WTC11 (cell line): Measurements from ENCODE around the gene TTC21A. TPM values are rescaled to one million over a fixed set of nuclear protein-coding genes. Genes with fewer than 3 reads are reported as not detected.

ENCODE experiments used
- ATAC-seq: fragments of 200-7000 bp; cut with Tn5 transposase; 2 replicates; pipeline ENCODE4 v1.10.0; 2021; ENCODE audit warnings: mild to moderate bottlenecking, moderate library complexity
- CTCF ChIA-PET: fragments of 300-600 bp; sonication (Branson Sonifier 250); formaldehyde crosslinking; loops from one replicate; lab custom pipeline; 2021; ENCODE audit warnings: antibody characterized with exemption; lab: Charles Lee
- POLR2A ChIA-PET: fragments of 350-600 bp; sonication (Branson Sonifier 250); formaldehyde crosslinking; loops from one replicate; lab custom pipeline; 2021; ENCODE audit warnings: antibody characterized with exemption; lab: Charles Lee
- DNase-seq: peaks from one replicate; pipeline ENCODE4 v3.0.0; 2021; ENCODE audit warnings: low spot score
- H3K27ac Mint-ChIP-seq: 2 replicates; pipeline ENCODE4 v1.8.0; 2021; ENCODE audit warnings: mixed read lengths
- H3K27me3 Mint-ChIP-seq: 2 replicates; pipeline ENCODE4 v1.8.0; 2021; ENCODE audit warnings: low read depth, mild to moderate bottlenecking, moderate library complexity, mixed read lengths
- H3K36me3 Mint-ChIP-seq: 2 replicates; pipeline ENCODE4 v1.8.0; 2021; ENCODE audit warnings: mixed read lengths
- H3K4me1 Mint-ChIP-seq: 2 replicates; pipeline ENCODE4 v1.8.0; 2022; ENCODE audit warnings: mixed read lengths
- H3K4me3 Mint-ChIP-seq: 2 replicates; pipeline ENCODE4 v1.8.0; 2021; ENCODE audit warnings: mild to moderate bottlenecking, moderate library complexity, mixed read lengths
- H3K9me3 Mint-ChIP-seq: 2 replicates; pipeline ENCODE4 v1.8.0; 2021; ENCODE audit warnings: mixed read lengths
- ATF1 ChIP-seq: sonication (generic); formaldehyde crosslinking; IDR thresholded peaks from 2 replicates; pipeline ENCODE4 v1.8.1; 2023; ENCODE audit warnings: mild to moderate bottlenecking, moderate library complexity, missing genetic modification reagents
- ATF3 ChIP-seq: sonication (generic); formaldehyde crosslinking; conservative IDR thresholded peaks from 2 replicates; pipeline ENCODE4 v1.8.1; 2022; ENCODE audit warnings: mild to moderate bottlenecking, missing genetic modification reagents
- CBFB ChIP-seq: sonication (generic); formaldehyde crosslinking; IDR thresholded peaks from 2 replicates; pipeline ENCODE4 v1.8.1; 2022; ENCODE audit warnings: mild to moderate bottlenecking, low read depth, missing genetic modification reagents
- CDX4 ChIP-seq: fragments of 250-450 bp; sonication (Bioruptor Pico); IDR thresholded peaks from 2 replicates; pipeline ENCODE4 v1.9.0; 2021; ENCODE audit warnings: moderate library complexity, mild to moderate bottlenecking, inconsistent platforms, borderline replicate concordance
- CREB1 ChIP-seq: sonication (generic); formaldehyde crosslinking; IDR thresholded peaks from 2 replicates; pipeline ENCODE4 v1.8.0; 2023; ENCODE audit warnings: mild to moderate bottlenecking, missing genetic modification reagents
- CREM ChIP-seq: sonication (generic); formaldehyde crosslinking; IDR thresholded peaks from 2 replicates; pipeline ENCODE4 v1.8.1; 2022; ENCODE audit warnings: mild to moderate bottlenecking, missing genetic modification reagents, moderate library complexity
- ELF4 ChIP-seq: sonication (generic); formaldehyde crosslinking; IDR thresholded peaks from 2 replicates; pipeline ENCODE4 v1.8.1; 2022; ENCODE audit warnings: low read depth, mild to moderate bottlenecking, moderate library complexity, missing genetic modification reagents
- FOXP1 ChIP-seq: sonication (generic); formaldehyde crosslinking; IDR thresholded peaks from 2 replicates; pipeline ENCODE4 v1.8.0; 2022; ENCODE audit warnings: missing genetic modification reagents, mild to moderate bottlenecking, moderate library complexity, borderline replicate concordance
- GRHL2 ChIP-seq: fragments of 250-450 bp; sonication (Bioruptor Pico); IDR thresholded peaks from 2 replicates; pipeline ENCODE4 v1.8.0; 2022; ENCODE audit warnings: mild to moderate bottlenecking, moderate library complexity; ENCODE audit not compliant: insufficient replicate concordance, severe bottlenecking
- GTF2I ChIP-seq: fragments of 250-450 bp; sonication (Bioruptor Pico); conservative IDR thresholded peaks from 2 replicates; pipeline ENCODE4 v1.4.0; 2021; ENCODE audit warnings: mild to moderate bottlenecking
- HMGA2 ChIP-seq: fragments of 250-450 bp; sonication (Bioruptor Pico); IDR thresholded peaks from 2 replicates; pipeline ENCODE4 v1.4.0; 2021; ENCODE audit warnings: mild to moderate bottlenecking, moderate library complexity
- HMGXB4 ChIP-seq: sonication (generic); formaldehyde crosslinking; IDR thresholded peaks from 2 replicates; pipeline ENCODE4 v1.8.1; 2023; ENCODE audit warnings: mild to moderate bottlenecking, moderate library complexity, missing genetic modification reagents
- JUN ChIP-seq: sonication (generic); formaldehyde crosslinking; IDR thresholded peaks from 2 replicates; pipeline ENCODE4 v1.8.0; 2023; ENCODE audit warnings: mild to moderate bottlenecking, missing genetic modification reagents
- KAT7 ChIP-seq: sonication (generic); formaldehyde crosslinking; IDR thresholded peaks from 2 replicates; pipeline ENCODE4 v1.8.1; 2023; ENCODE audit warnings: missing genetic modification reagents, mild to moderate bottlenecking, borderline replicate concordance
- MYBL2 ChIP-seq: sonication (generic); formaldehyde crosslinking; IDR thresholded peaks from 2 replicates; pipeline ENCODE4 v1.8.1; 2023; ENCODE audit warnings: mild to moderate bottlenecking, moderate library complexity, missing genetic modification reagents
- TCF7 ChIP-seq: sonication (generic); formaldehyde crosslinking; IDR thresholded peaks from 2 replicates; pipeline ENCODE4 v1.8.0; 2022; ENCODE audit warnings: mild to moderate bottlenecking, low read depth, missing genetic modification reagents, moderate library complexity
- TEAD1 ChIP-seq: sonication (generic); formaldehyde crosslinking; IDR thresholded peaks from 2 replicates; pipeline ENCODE4 v1.8.0; 2022; ENCODE audit warnings: mild to moderate bottlenecking, missing genetic modification reagents
- TP53 ChIP-seq: sonication (generic); formaldehyde crosslinking; IDR thresholded peaks from 2 replicates; pipeline ENCODE4 v1.8.1; 2023; ENCODE audit warnings: mild to moderate bottlenecking, missing genetic modification reagents
- ZNF317 ChIP-seq: sonication (generic); formaldehyde crosslinking; IDR thresholded peaks from 2 replicates; pipeline ENCODE4 v1.8.1; 2023; ENCODE audit warnings: low read depth, mild to moderate bottlenecking, moderate library complexity, missing genetic modification reagents, borderline replicate concordance
- ZNF396 ChIP-seq: fragments of 250-450 bp; sonication (Bioruptor Pico); IDR thresholded peaks from 2 replicates; pipeline ENCODE4 v1.8.0; 2021; ENCODE audit warnings: mild to moderate bottlenecking, moderate library complexity, borderline replicate concordance
- ZNF423 ChIP-seq: fragments of 250-450 bp; sonication (Bioruptor Pico); IDR thresholded peaks from 2 replicates; pipeline ENCODE4 v2.1.2; 2022; ENCODE audit warnings: mild to moderate bottlenecking, moderate library complexity
- total RNA-seq: library from RNA; stranded (reverse); gene quantifications from 3 replicates; pipeline ENCODE4 v1.2.3, GENCODE V29; 2021
- TF ChIP-seq, protein P1 (sequence below): fragments of 250-450 bp; sonication (Bioruptor Pico); IDR thresholded peaks from 2 replicates; pipeline ENCODE4 v1.8.0; 2021; ENCODE audit warnings: mild to moderate bottlenecking
- TF ChIP-seq, protein P2 (sequence below): sonication (generic); formaldehyde crosslinking; IDR thresholded peaks from 2 replicates; pipeline ENCODE4 v1.8.0; 2022; ENCODE audit warnings: mild to moderate bottlenecking, missing genetic modification reagents
- TF ChIP-seq, protein P3 (sequence below): sonication (generic); formaldehyde crosslinking; IDR thresholded peaks from 2 replicates; pipeline ENCODE4 v1.8.1; 2022; ENCODE audit warnings: low read depth, missing genetic modification reagents, borderline replicate concordance
- TF ChIP-seq, protein P4 (sequence below): sonication (generic); formaldehyde crosslinking; IDR thresholded peaks from 2 replicates; pipeline ENCODE4 v1.8.0; 2023; ENCODE audit warnings: missing genetic modification reagents, mild to moderate bottlenecking, borderline replicate concordance

TTC21A gene
- total RNA-seq, 1 experiment from 2014 or later: 3.8 TPM

DNA sequence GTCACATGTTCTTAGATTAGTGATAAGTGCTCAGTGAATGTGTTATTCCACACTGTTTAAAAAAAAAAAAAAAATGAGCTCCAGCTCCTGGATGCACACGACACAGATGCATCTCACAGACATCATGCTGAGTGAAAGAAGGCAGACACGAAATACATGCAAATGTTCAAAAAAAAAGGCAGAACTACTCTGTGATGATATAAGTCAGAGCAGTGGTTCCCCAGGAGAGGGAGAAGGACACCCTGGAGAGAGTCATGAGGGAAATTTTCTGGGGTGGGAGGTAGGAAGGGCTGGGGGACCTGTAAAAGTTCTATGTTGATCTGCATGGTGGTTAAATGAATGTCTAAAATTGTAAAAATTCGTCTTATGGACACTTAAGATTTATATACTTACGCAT, 41.6 kb downstream of the TTC21A start:
- DNase-seq (no peak), ATAC-seq (no peak)
- H3K36me3 Mint-ChIP-seq: peaks cover 18% of the 10 kb centered on the region
- H3K4me3 Mint-ChIP-seq: peak overlapping the region; percentile 20; the same call in 1 of the 2 replicates
- TF ChIP-seq, protein P1, sequence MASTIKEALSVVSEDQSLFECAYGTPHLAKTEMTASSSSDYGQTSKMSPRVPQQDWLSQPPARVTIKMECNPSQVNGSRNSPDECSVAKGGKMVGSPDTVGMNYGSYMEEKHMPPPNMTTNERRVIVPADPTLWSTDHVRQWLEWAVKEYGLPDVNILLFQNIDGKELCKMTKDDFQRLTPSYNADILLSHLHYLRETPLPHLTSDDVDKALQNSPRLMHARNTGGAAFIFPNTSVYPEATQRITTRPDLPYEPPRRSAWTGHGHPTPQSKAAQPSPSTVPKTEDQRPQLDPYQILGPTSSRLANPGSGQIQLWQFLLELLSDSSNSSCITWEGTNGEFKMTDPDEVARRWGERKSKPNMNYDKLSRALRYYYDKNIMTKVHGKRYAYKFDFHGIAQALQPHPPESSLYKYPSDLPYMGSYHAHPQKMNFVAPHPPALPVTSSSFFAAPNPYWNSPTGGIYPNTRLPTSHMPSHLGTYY (CRISPR knock-in tag): no peak
- TF ChIP-seq ZNF423 (CRISPR knock-in tag): no peak
- TF ChIP-seq, protein P2, sequence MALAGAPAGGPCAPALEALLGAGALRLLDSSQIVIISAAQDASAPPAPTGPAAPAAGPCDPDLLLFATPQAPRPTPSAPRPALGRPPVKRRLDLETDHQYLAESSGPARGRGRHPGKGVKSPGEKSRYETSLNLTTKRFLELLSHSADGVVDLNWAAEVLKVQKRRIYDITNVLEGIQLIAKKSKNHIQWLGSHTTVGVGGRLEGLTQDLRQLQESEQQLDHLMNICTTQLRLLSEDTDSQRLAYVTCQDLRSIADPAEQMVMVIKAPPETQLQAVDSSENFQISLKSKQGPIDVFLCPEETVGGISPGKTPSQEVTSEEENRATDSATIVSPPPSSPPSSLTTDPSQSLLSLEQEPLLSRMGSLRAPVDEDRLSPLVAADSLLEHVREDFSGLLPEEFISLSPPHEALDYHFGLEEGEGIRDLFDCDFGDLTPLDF: no peak
- no peak for TF ChIP-seq ZNF317 (CRISPR knock-in tag)
- no peak for TF ChIP-seq ATF1 (CRISPR knock-in tag)
- no peak for TF ChIP-seq TEAD1 (CRISPR knock-in tag)
- no peak for TF ChIP-seq HMGXB4 (CRISPR knock-in tag)
- TF ChIP-seq CBFB (CRISPR knock-in tag): no peak
- no peak for TF ChIP-seq CDX4
- TF ChIP-seq MYBL2 (CRISPR knock-in tag): no peak
- TF ChIP-seq JUN (CRISPR knock-in tag): no peak
- TF ChIP-seq TP53 (CRISPR knock-in tag): no peak
- no peak for TF ChIP-seq CREM (CRISPR knock-in tag)
- TF ChIP-seq, protein P3, sequence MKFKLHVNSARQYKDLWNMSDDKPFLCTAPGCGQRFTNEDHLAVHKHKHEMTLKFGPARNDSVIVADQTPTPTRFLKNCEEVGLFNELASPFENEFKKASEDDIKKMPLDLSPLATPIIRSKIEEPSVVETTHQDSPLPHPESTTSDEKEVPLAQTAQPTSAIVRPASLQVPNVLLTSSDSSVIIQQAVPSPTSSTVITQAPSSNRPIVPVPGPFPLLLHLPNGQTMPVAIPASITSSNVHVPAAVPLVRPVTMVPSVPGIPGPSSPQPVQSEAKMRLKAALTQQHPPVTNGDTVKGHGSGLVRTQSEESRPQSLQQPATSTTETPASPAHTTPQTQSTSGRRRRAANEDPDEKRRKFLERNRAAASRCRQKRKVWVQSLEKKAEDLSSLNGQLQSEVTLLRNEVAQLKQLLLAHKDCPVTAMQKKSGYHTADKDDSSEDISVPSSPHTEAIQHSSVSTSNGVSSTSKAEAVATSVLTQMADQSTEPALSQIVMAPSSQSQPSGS (CRISPR knock-in tag): no peak
- TF ChIP-seq ZNF396 (CRISPR knock-in tag): no peak
- no peak for TF ChIP-seq FOXP1 (CRISPR knock-in tag)
- TF ChIP-seq GRHL2 (CRISPR knock-in tag): no peak
- TF ChIP-seq, all 79 proteins: peak for 0
- ChIA-PET CTCF (interaction anchor here (1.0 to 2.5 kb wide), 2 partner anchors 12 to 42 kb away, joined by 3 to 12 read pairs; no protein-coding TSS in a partner anchor), POLR2A (no interaction called here)
- Mint-ChIP-seq H3K27me3 (no peaks in the 10 kb centered on the region), H3K9me3 (no peaks in the 10 kb centered on the region), H3K27ac (peak overlapping the region; percentile 84; the same call in 1 of the 2 replicates), H3K4me1 (peaks cover 66% of the 10 kb centered on the region)

GRCh38 chr3:39149498-39150147, 42.1 kb downstream of the TTC21A start:
- no peak for ATAC-seq
- Mint-ChIP-seq H3K27ac (peak overlapping the region; percentile 84), H3K4me1 (peaks cover 71% of the 10 kb centered on the region), H3K27me3 (no peaks in the 10 kb centered on the region), H3K36me3 (peaks cover 12% of the 10 kb centered on the region), H3K9me3 (no peaks in the 10 kb centered on the region), H3K4me3 (no peak overlapping the region)
- ChIA-PET POLR2A (no interaction called here), CTCF (interaction anchor here (1.0 to 2.5 kb wide), 2 partner anchors 13 to 41 kb away, joined by 3 to 12 read pairs; no protein-coding TSS in a partner anchor)
- no peak for DNase-seq
- TF ChIP-seq HMGA2 (no peak), CREB1 (no peak), TEAD1 (CRISPR knock-in tag) (no peak), ATF3 (CRISPR knock-in tag) (no peak), KAT7 (CRISPR knock-in tag) (no peak), TCF7 (CRISPR knock-in tag) (no peak), ELF4 (CRISPR knock-in tag) (no peak), GTF2I (CRISPR knock-in tag) (no peak)
- TF ChIP-seq, protein P4, sequence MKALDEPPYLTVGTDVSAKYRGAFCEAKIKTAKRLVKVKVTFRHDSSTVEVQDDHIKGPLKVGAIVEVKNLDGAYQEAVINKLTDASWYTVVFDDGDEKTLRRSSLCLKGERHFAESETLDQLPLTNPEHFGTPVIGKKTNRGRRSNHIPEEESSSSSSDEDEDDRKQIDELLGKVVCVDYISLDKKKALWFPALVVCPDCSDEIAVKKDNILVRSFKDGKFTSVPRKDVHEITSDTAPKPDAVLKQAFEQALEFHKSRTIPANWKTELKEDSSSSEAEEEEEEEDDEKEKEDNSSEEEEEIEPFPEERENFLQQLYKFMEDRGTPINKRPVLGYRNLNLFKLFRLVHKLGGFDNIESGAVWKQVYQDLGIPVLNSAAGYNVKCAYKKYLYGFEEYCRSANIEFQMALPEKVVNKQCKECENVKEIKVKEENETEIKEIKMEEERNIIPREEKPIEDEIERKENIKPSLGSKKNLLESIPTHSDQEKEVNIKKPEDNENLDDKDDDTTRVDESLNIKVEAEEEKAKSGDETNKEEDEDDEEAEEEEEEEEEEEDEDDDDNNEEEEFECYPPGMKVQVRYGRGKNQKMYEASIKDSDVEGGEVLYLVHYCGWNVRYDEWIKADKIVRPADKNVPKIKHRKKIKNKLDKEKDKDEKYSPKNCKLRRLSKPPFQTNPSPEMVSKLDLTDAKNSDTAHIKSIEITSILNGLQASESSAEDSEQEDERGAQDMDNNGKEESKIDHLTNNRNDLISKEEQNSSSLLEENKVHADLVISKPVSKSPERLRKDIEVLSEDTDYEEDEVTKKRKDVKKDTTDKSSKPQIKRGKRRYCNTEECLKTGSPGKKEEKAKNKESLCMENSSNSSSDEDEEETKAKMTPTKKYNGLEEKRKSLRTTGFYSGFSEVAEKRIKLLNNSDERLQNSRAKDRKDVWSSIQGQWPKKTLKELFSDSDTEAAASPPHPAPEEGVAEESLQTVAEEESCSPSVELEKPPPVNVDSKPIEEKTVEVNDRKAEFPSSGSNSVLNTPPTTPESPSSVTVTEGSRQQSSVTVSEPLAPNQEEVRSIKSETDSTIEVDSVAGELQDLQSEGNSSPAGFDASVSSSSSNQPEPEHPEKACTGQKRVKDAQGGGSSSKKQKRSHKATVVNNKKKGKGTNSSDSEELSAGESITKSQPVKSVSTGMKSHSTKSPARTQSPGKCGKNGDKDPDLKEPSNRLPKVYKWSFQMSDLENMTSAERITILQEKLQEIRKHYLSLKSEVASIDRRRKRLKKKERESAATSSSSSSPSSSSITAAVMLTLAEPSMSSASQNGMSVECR (CRISPR knock-in tag): no peak
